BLaER1 treated with 17β-estradiol and CSF1 and Interleukin-3, amounts not matched to agents 10 nM and 100 nM (cell line): ENCODE data around the gene TIRAP.

ENCODE experiments used
- H3K27ac ChIP-seq, 11 experiments: shearing (Covaris generic); formaldehyde crosslinking; 2 replicates each; pipeline ENCODE4 v1.8.1; 2022
- H3K27me3 ChIP-seq, 11 experiments: shearing (Covaris generic); formaldehyde crosslinking; 2 replicates each; pipeline ENCODE4 v1.8.1; 2022
- H3K36me3 ChIP-seq, 11 experiments: shearing (Covaris generic); formaldehyde crosslinking; 2 replicates each; pipeline ENCODE4 v1.8.1; 2022
- H3K4me1 ChIP-seq, 10 experiments: shearing (Covaris generic); formaldehyde crosslinking; 2 replicates each; pipeline ENCODE4 v1.8.1; 2022
- H3K4me2 ChIP-seq, 11 experiments: shearing (Covaris generic); formaldehyde crosslinking; 2 replicates each; pipeline ENCODE4 v1.8.1; 2022
- H3K4me3 ChIP-seq, 10 experiments: shearing (Covaris generic); formaldehyde crosslinking; 2 replicates each; pipeline ENCODE4 v1.8.1; 2022
- H3K9ac ChIP-seq, 11 experiments: shearing (Covaris generic); formaldehyde crosslinking; 2 replicates each; pipeline ENCODE4 v1.8.1; 2022
- H3K9me3 ChIP-seq, 11 experiments: shearing (Covaris generic); formaldehyde crosslinking; replicated peaks in 1 of 11; 2 replicates each; pipeline ENCODE4 v1.8.1; 2022
- H4K20me1 ChIP-seq, 11 experiments: shearing (Covaris generic); formaldehyde crosslinking; 2 replicates each; pipeline ENCODE4 v1.8.1; 2022
- Cebpa-rat ChIP-seq, 11 experiments: shearing (Covaris generic); IDR thresholded peaks; 2 replicates each; pipeline ENCODE4 v1.8.1; 2022

Gene TIRAP

DNA sequence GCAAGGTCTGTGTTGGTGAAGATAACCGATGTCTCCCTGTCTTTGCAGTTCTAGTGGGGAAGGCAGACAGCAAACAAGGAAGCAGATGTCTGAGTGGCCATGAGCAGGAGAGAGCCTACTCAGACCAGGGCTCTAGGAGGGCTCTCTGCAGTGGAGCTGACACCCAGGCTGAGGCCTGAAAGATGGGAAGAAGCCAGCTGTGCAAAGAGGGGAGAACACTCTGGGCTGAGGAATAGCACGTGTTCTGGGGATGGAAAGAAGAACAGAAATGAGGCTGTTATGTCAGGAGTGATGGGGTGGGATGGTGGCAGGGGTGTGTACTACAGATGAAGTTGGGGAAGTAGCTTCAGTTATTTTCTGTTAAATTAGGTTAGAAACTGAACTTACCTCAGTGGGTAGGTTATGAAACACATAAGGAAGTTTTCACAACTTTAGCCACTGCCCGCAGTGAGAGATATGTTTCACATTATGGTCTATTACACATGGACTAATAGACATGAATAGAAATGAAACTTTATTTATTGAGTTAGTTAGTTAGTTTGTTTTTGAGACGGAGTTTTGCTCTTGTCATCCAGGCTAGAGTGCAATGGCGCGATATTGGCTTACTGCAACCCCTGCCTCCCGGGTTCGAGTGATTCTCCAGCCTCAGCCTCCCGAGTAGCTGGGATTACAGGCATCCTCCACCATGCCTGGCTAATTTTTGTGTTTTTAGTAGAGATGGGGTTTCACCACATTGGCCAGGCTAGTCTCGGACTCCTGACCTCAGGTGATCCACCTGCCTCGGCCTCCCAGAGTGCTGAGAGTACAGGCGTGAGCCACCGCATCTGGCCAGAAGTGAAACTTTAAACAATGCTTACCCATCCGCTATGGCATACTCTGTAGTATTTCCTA lies 28.8 kb downstream of the TIRAP start:
- H3K9ac ChIP-seq, result peak overlapping the region in 3 of 11 experiments; percentile 19 to 38 (median 28); a peak in 1 of 22 replicates
- H3K27ac ChIP-seq, result peak overlapping the region in 2 of 11 experiments; percentile 13 to 37; a peak in 1 of 22 replicates
- TF ChIP-seq Cebpa-rat (IDR thresholded peaks at IDR 0.05), result no peak

DNA sequence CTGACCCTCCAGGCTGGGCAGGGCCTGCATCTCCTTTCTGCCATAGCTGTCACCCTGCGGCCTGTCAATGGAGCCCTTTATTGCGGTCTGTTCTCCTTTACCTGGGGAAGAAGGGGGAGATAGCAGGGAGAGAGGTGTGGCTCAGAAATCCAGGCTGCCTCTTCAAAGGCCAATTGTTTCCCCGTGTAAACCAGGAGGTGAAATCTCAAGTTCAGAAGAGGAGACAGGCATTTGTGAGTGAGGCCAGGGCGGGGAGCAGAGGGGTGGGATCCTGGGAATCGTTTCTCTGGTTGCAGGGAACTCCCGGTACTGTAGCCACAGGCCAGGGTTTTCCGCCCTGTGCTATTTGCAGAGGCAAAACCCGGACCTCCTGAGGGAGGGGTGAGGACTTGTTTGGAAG lies 30.1 kb downstream of the TIRAP start:
- Histone ChIP-seq H3K4me1 (peaks cover 19 to 33% (median 31%) of the 10 kb centered on the region in 10 experiments), H3K27me3 (no peaks in the 10 kb centered on the region), H4K20me1 (peaks cover 0 to 16% (median 8%) of the 10 kb centered on the region in 11 experiments; a peak in 12 of 22 replicates), H3K9ac (no peak overlapping the region), H3K9me3 (peaks cover 0 to 9% (median 0%) of the 10 kb centered on the region in 11 experiments; a peak in 2 of 22 replicates), H3K36me3 (peaks cover 17 to 79% (median 56%) of the 10 kb centered on the region in 11 experiments; a peak in 20 of 22 replicates), H3K4me2 (no peak overlapping the region), H3K27ac (no peak overlapping the region), H3K4me3 (no peak overlapping the region)
- TF ChIP-seq Cebpa-rat (IDR thresholded peaks at IDR 0.05), result no peak

More for the DNA sequence above, 28.8 kb downstream of the TIRAP start:
- Histone ChIP-seq H3K4me3 (no peak overlapping the region), H3K4me2 (peak overlapping the region in 6 of 11 experiments; percentile 1 to 56 (median 29); a peak in 6 of 22 replicates), H3K9me3 (peaks cover 0 to 9% (median 0%) of the 10 kb centered on the region in 11 experiments; a peak in 2 of 22 replicates), H3K36me3 (peaks cover 17 to 83% (median 61%) of the 10 kb centered on the region in 11 experiments; a peak in 20 of 22 replicates), H4K20me1 (peaks cover 0 to 14% (median 8%) of the 10 kb centered on the region in 11 experiments; a peak in 10 of 22 replicates), H3K27me3 (no peaks in the 10 kb centered on the region), H3K4me1 (peaks cover 12 to 27% (median 22%) of the 10 kb centered on the region in 10 experiments; a peak in 18 of 20 replicates)

DNA sequence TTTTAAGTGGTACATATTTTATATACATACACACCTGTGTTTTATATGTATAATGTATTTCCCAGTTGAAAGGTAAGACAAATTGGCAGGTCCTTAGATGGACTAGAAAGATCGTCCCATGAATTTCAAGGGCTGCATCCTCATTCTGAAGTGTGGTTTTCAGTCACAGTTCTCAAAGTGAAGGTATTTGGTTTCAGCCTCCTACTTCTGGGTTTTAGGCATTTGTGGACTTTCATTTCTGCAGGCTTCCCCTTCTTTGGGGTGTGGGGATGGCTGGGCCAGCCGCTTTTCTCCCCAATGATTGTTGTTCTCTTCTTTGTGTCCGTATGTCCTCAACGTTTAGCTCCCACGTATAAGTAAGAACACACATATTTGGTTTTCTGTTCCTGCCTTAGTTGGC lies 30.9 kb downstream of the TIRAP start:
- peaks cover 27 to 42% (median 39%) of the 10 kb centered on the region in 10 experiments for H3K4me1 ChIP-seq
- peaks cover 12 to 70% (median 52%) of the 10 kb centered on the region in 11 experiments; a peak in 20 of 22 replicates for H3K36me3 ChIP-seq
- no peak overlapping the region for H3K27ac ChIP-seq
- no peak overlapping the region for H3K9ac ChIP-seq
- H3K9me3 ChIP-seq, result peaks cover 0 to 9% (median 0%) of the 10 kb centered on the region in 11 experiments; a peak in 2 of 22 replicates
- H3K4me2 ChIP-seq, result no peak overlapping the region
- H3K27me3 ChIP-seq, result no peaks in the 10 kb centered on the region
- TF ChIP-seq Cebpa-rat (IDR thresholded peaks at IDR 0.05), result no peak
- H3K4me3 ChIP-seq, result no peak overlapping the region
- H4K20me1 ChIP-seq, result peaks cover 1 to 22% (median 9%) of the 10 kb centered on the region in 11 experiments; a peak in 17 of 22 replicates

DNA sequence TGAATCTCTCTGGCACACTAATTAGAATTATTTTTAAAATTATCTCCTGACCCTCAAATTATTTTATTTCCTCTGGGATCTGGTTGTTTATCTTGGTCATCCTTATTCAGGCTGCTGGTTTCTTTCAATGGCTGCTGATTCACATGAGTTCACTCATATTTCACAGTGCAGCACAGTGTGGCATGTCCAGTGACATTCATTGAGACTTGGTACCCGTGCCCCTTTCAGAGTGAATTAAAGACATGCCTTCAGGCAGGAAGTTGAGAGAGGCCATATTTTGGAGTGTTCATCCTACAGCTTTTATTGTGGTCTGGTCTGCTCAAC lies 34.5 kb downstream of the TIRAP start:
- Histone ChIP-seq H3K9me3 (peaks cover 0 to 9% (median 0%) of the 10 kb centered on the region in 11 experiments; a peak in 2 of 22 replicates), H3K36me3 (peaks cover 12 to 41% (median 32%) of the 10 kb centered on the region in 11 experiments; a peak in 20 of 22 replicates), H3K9ac (peak overlapping the region in 8 of 11 experiments; percentile 52 to 73 (median 64); a peak in 13 of 22 replicates), H4K20me1 (peaks cover 8 to 28% (median 15%) of the 10 kb centered on the region in 11 experiments; a peak in 19 of 22 replicates), H3K27me3 (no peaks in the 10 kb centered on the region), H3K4me3 (no peak overlapping the region), H3K4me1 (peaks cover 32 to 50% (median 43%) of the 10 kb centered on the region in 10 experiments), H3K27ac (peak overlapping the region in 7 of 11 experiments; percentile 59 to 78 (median 70); a peak in 11 of 22 replicates), H3K4me2 (peak overlapping the region; percentile 79 to 97 (median 86))
- no peak for TF ChIP-seq Cebpa-rat (IDR thresholded peaks at IDR 0.05)

DNA sequence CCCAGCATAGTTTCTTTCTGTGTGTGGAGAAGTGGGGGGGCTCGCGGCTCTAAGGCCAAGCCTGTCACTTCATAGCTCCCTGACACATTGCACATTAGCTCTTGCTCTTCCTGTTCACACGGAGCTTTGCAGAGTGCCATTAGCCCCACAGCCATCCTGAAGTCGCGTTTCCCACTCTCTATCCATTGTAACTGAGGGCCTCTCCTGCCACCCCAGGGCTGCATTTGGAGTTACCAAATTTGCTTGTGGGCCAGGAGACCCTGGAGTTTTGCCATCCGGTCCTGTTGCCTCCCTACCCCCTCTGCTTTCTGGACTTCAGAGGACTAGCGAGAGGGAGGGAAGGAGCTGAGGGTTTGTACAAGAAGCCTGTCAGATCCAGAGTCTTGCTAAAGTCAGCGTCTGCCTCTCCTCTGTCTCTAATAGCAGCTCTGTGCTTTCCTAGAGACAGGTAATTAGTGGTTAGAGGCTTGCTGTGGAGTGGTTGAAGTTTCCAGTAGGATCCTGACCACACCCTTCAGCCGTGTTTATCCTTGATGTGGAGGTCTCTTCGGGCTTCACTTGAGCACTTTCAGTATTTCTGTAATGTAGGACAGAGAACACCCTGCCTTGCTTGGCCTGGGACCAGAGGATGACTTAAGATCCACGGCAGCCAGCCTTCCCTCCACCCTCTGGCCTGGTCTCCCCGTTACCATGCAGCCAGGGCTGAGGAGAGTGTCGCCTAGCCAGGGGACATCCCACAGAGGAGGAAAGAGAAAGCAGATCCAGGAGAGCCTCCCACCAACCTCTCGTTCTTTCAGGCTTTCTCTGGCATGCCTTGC lies 35.1 kb downstream of the TIRAP start:
- H3K36me3 ChIP-seq, result peaks cover 12 to 36% (median 27%) of the 10 kb centered on the region in 11 experiments; a peak in 19 of 22 replicates
- peak overlapping the region in 3 of 10 experiments; percentile 6 to 30 (median 11); a peak in 5 of 20 replicates for H3K4me3 ChIP-seq
- peak overlapping the region; percentile 79 to 97 (median 86) for H3K4me2 ChIP-seq

DNA sequence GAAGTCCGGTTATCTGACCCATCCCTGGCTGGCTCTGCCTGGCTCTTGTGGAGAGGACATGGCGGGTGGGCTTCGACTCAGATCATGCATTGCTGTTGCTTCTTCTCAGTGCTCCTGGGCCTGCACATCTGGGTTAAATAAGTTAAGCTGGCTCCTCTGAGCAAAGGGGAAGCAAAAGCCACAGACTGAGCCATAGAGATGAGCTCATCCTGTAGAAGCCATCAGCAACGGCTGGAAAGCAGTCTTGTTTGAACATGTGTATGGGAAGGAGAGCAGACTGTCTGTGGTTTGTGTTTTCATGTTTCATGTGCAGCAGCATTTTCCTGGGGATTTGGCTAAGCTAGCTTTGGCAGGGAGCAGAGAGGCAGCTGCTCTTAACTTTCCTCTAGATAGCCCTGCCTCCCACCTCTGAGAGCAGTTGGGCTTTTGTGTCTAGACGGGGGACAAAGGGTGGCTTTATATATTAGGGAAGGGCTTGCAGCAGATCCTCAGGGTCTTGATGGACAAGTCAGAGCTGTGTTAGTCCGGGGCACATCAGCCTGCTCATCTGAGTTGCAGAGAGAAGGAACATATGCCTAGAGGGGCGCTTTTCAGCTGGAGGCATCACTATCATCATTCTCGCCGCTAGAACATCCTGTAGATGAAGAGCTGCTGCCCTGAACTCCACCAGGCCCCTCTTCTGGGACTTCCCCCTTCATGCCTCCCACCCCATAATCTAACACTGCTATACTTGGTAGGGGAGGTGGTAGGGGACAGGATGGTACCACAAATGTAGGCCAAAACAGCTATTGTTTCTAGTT lies 35.9 kb downstream of the TIRAP start:
- Histone ChIP-seq H3K36me3 (peaks cover 6 to 35% (median 24%) of the 10 kb centered on the region in 11 experiments; a peak in 20 of 22 replicates), H3K4me2 (peak overlapping the region; percentile 79 to 97 (median 86)), H3K9me3 (peaks cover 0 to 9% (median 0%) of the 10 kb centered on the region in 11 experiments; a peak in 2 of 22 replicates), H4K20me1 (peaks cover 8 to 28% (median 15%) of the 10 kb centered on the region in 11 experiments; a peak in 19 of 22 replicates), H3K4me3 (peak overlapping the region in 6 of 10 experiments; percentile 7 to 39 (median 24); a peak in 8 of 20 replicates), H3K4me1 (peaks cover 32 to 50% (median 42%) of the 10 kb centered on the region in 10 experiments), H3K27me3 (no peaks in the 10 kb centered on the region), H3K9ac (peak overlapping the region in 10 of 11 experiments; percentile 25 to 73 (median 61); a peak in 17 of 22 replicates), H3K27ac (peak overlapping the region in 9 of 11 experiments; percentile 50 to 78 (median 70); a peak in 18 of 22 replicates)
- no peak for TF ChIP-seq Cebpa-rat (IDR thresholded peaks at IDR 0.05)

More for the DNA sequence above, 35.1 kb downstream of the TIRAP start:
- H3K9ac ChIP-seq, result peak overlapping the region in 10 of 11 experiments; percentile 25 to 73 (median 61); a peak in 18 of 22 replicates
- no peaks in the 10 kb centered on the region for H3K27me3 ChIP-seq
- H3K9me3 ChIP-seq, result peaks cover 0 to 9% (median 0%) of the 10 kb centered on the region in 11 experiments; a peak in 2 of 22 replicates
- peak overlapping the region in 10 of 11 experiments; percentile 4 to 78 (median 68); a peak in 18 of 22 replicates for H3K27ac ChIP-seq
- H4K20me1 ChIP-seq, result peaks cover 8 to 28% (median 15%) of the 10 kb centered on the region in 11 experiments; a peak in 19 of 22 replicates
- peaks cover 32 to 50% (median 42%) of the 10 kb centered on the region in 10 experiments for H3K4me1 ChIP-seq
- no peak for TF ChIP-seq Cebpa-rat (IDR thresholded peaks at IDR 0.05)

DNA sequence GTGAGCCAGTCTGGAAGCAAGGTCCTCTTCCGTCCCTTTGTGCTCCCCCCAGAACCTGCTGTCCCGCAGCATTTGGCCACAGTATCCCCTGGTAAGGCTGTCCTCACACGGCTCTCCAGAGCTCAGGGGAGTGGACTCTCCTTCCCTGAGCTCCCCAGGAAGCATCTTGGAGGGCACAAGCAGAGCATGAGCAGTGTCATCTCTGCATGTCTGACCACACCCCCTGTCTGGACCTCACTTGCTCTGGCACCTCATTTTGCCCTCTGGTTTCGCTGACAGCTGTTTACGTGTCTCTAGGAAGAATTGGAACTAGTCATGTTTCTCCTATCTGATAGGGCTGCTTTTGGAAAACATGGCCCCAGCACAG lies 36.5 kb downstream of the TIRAP start:
- H3K36me3 ChIP-seq, result peaks cover under 1 to 31% (median 20%) of the 10 kb centered on the region in 11 experiments; a peak in 19 of 22 replicates
- peak overlapping the region in 9 of 11 experiments; percentile 44 to 73 (median 63); a peak in 17 of 22 replicates for H3K9ac ChIP-seq
- H4K20me1 ChIP-seq, result peaks cover 8 to 28% (median 15%) of the 10 kb centered on the region in 11 experiments; a peak in 19 of 22 replicates
- TF ChIP-seq Cebpa-rat (IDR thresholded peaks at IDR 0.05), result no peak
- H3K9me3 ChIP-seq, result peaks cover 0 to 6% (median 0%) of the 10 kb centered on the region in 11 experiments; a peak in 2 of 22 replicates
- peak overlapping the region in 9 of 11 experiments; percentile 50 to 78 (median 70); a peak in 17 of 22 replicates for H3K27ac ChIP-seq
- no peaks in the 10 kb centered on the region for H3K27me3 ChIP-seq
- peak overlapping the region; percentile 79 to 97 (median 86) for H3K4me2 ChIP-seq
- peaks cover 32 to 50% (median 42%) of the 10 kb centered on the region in 10 experiments for H3K4me1 ChIP-seq
- H3K4me3 ChIP-seq, result peak overlapping the region in 6 of 10 experiments; percentile 7 to 39 (median 24); a peak in 7 of 20 replicates
